Gastroesophageal sphincter (tissue), 3 donors: Measurements from ENCODE around the gene LMAN1L.

Experiments
- POLR2A ChIP-seq, 2 donors: fragments of 450-650 bp; IDR thresholded peaks; one replicate each; pipeline ENCODE4 v1.6.1; 2017; ENCODE audit warnings: antibody characterized with exemption in 2 of 2, mild to moderate bottlenecking in 2 of 2, moderate library complexity in 1 of 2
- POLR2AphosphoS5 ChIP-seq: sonication (generic); formaldehyde crosslinking; IDR thresholded peaks from one replicate; pipeline ENCODE4 v1.6.1; 2017; ENCODE audit warnings: antibody characterized with exemption
- TF ChIP-seq, protein P1 (sequence below), 4 experiments: fragments of 200-600 bp in 2 of 4; fragments of 450-650 bp in 2 of 4; sonication (generic) in 1 of 4; IDR thresholded peaks; one replicate each; pipeline ENCODE4 v1.5.1; 2017 to 2019; ENCODE audit warnings: antibody characterized with exemption in 4 of 4, mild to moderate bottlenecking in 2 of 4, moderate library complexity in 2 of 4

GRCh38 chr15:74828835-74829234 is 16.2 kb downstream of the LMAN1L start:
- TF ChIP-seq, protein P1, sequence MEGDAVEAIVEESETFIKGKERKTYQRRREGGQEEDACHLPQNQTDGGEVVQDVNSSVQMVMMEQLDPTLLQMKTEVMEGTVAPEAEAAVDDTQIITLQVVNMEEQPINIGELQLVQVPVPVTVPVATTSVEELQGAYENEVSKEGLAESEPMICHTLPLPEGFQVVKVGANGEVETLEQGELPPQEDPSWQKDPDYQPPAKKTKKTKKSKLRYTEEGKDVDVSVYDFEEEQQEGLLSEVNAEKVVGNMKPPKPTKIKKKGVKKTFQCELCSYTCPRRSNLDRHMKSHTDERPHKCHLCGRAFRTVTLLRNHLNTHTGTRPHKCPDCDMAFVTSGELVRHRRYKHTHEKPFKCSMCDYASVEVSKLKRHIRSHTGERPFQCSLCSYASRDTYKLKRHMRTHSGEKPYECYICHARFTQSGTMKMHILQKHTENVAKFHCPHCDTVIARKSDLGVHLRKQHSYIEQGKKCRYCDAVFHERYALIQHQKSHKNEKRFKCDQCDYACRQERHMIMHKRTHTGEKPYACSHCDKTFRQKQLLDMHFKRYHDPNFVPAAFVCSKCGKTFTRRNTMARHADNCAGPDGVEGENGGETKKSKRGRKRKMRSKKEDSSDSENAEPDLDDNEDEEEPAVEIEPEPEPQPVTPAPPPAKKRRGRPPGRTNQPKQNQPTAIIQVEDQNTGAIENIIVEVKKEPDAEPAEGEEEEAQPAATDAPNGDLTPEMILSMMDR (IDR thresholded peaks at IDR 0.05): no peak
- TF ChIP-seq POLR2A (IDR thresholded peaks at IDR 0.05) (no peak), POLR2AphosphoS5 (no peak)
